NCI-H1930 (cell line): ENCODE results near the gene TRIM39.
A peak's percentile ranks its signal among the peaks of the same experiment; 100 is the strongest.
"Not testable (repeated sequence)": the region's sequence is repeated elsewhere in the genome, so short reads cannot be mapped to it uniquely, and the experiment has no call there.

Experiments
- DNase-seq, 2 experiments: peaks; one replicate each; lab custom pipeline; 2025; lab: John Stamatoyannopoulos, UW

TRIM39 gene

DNA sequence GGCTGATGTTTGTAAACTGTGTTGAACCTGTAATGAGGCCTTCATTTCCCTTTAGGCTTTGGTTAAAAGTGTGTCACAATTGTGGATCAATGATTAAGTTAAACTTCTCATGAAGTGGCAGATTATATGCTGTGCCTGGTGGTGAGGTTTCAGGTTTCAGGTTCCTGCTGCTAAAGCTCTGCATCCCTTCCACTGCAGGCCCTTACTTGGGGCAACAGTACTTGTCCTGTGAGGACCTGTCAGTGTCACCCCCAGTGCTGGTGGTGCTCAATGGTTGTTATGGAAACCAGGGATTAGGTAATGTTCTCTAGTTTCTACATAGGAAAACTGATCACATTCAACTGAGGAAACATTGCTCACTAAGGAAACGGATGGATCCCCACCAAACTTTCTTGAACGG is 36.7 kb downstream of the TRIM39 start:
- DNase-seq, result no peak

DNA sequence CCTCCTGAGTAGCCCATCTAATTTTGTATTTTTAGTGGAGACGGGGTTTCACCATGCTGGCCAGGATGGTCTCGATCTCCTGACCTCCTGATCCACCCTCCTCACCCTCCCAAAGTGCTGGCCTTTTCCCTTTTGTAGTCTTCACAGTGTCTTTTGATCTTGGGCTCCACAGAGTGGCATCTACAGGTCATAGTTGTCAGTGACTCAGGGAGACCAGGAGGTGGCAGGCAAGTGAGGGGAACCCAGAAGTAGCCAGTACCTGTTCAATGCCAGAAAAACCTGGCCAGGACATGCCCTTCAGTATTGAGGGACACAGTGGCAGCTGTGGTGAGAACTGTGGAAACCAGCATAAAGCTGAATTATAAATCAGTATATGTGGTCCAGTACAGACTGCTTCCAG is 37.9 kb downstream of the TRIM39 start:
- DNase-seq, result peak in 1 of 2 experiments; percentile 14

DNA sequence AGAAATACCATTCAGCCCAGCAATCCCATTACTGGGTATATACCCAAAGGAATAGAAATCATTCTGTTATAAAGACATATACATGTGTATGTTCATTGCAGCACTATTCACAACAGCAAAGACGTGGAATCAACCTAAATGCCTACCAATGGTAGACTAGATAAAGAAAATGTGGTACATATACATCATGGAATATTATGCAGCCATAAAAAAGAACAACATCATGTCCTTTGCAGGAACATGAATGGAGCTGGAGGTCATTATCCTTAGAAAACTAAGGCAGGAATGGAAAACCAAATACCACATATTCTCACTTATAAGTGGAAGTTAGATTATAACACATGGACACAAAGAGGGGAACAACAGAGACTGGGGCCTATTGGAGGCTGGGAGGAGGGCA is 42.6 kb downstream of the TRIM39 start:
- DNase-seq, result not testable (repeated sequence)

DNA sequence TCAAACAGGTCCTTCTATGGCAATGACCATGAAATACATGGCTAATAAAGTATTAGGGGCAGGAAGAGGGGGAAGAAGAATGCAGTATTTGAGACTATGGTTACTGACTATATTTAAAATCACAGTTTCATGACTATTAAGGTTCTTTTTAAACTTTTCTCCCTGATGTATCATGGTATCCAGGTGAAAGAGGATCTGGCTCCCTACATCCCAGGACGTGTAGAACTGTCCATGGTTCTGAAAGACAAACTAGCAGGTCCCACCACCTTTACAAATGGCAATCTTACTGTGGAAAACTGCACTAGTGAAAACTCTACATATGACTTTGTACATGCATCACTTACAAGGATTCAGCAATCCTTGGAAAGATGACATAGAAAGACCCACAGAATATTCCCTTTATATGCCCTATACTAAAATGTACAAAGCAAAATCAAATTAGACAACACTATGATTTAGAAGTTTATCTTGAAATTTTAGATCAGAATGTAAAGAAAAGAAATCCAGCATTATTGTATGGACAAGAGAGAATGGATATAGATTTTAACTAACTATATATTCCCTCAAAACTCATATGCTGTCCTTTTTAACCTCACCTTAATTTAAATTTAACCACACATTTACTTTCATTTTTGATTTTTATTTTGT is 51.7 kb downstream of the TRIM39 start:
- no peak for DNase-seq

DNA sequence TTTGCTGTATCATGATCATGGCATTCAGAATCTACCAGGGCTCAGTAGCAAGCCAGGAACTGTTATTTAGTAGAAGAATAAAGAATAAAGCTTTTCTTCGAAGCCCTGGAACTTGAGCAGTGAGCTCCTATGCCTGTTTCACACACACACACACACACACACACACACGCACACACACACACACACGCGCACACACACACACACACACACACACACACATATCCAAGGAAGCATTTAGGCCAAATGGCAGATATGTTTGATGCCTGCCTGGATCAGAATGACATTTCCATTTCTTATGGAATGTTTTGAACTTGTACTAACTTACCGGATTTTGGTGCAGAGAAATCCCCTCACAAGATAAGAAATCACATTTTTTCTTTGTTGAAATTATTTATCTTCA is 53.7 kb downstream of the TRIM39 start:
- no peak for DNase-seq

DNA sequence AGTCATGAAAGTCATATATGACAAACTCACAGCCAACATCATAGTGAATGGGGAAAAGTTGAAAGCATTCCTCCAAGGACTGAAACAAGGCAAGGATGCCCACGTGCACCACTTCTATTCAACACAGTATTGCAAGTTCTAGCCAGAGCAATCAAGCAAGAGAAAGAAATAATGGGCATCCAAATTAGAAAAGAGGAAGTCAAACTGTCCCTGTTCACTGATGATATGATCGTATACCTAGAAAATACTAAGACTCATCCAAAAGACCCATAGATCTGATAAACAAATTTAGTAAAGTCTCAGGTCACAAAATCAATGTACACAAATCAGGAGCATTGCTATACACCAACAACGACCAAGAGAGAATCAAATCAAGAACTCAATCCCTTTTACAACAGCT is 59.4 kb downstream of the TRIM39 start:
- DNase-seq, result no peak

DNA sequence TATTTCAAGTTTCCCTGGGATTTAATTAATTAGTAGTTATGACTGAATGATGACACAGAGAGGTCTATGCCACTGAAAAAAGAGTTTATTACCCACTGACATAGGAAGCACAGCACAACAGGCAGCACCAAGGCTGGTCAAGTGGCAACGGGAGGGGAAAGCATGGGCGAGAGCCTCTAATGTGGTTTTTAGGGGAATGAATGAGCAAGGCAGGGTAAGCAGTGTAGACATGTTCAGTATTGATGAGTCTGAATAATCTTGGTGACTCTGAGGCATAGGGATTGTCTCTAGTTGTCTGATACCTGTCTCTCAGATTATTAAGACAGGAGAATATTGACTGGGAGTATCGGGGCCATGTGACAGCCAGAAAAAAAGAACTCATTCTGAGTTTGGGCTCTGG is 64.5 kb downstream of the TRIM39 start:
- DNase-seq, result no peak
